GM23338 (cell line): ENCODE measurements around the gene NLRC5.

Experiments used
- CREB1 ChIP-seq: fragments of 250-450 bp; sonication (Bioruptor Pico); IDR thresholded peaks from 2 replicates; pipeline ENCODE4 v1.5.0; 2020; ENCODE audit warnings: low read depth, mild to moderate bottlenecking, moderate library complexity
- CTCF ChIP-seq, 2 experiments: fragments of 200-600 bp in 1 of 2; sonication (generic) in 1 of 2; conservative IDR thresholded peaks; 2 replicates each; pipeline versions ENCODE4 v1.5.1 to v1.6.1; 2016 to 2017; ENCODE audit warnings: antibody characterized with exemption in 2 of 2, low read depth in 2 of 2, mild to moderate bottlenecking in 2 of 2, moderate library complexity in 1 of 2
- ETS1 ChIP-seq: IDR thresholded peaks from 2 replicates; pipeline ENCODE4 v1.6.1; 2016; ENCODE audit warnings: antibody characterized with exemption
- EZH2 ChIP-seq: fragments of 200-600 bp; sonication (generic); IDR thresholded peaks from one replicate; pipeline ENCODE4 v1.8.0; 2017; ENCODE audit warnings: antibody characterized with exemption, mild to moderate bottlenecking, low read depth; ENCODE audit not compliant: unreplicated experiment
- EZH2phosphoT487 ChIP-seq: fragments of 200-600 bp; sonication (generic); IDR thresholded peaks from one replicate; pipeline ENCODE4 v1.8.1; 2018; ENCODE audit warnings: antibody characterized with exemption; ENCODE audit not compliant: unreplicated experiment
- JUNB ChIP-seq: IDR thresholded peaks from one replicate; pipeline ENCODE4 v1.6.1; 2016; ENCODE audit warnings: antibody characterized with exemption; ENCODE audit not compliant: unreplicated experiment
- NANOG ChIP-seq: IDR thresholded peaks from 2 replicates; pipeline ENCODE4 v1.6.1; 2016; ENCODE audit warnings: antibody characterized with exemption, borderline replicate concordance
- POLR2AphosphoS5 ChIP-seq: IDR thresholded peaks from 2 replicates; pipeline ENCODE4 v1.6.1; 2016; ENCODE audit warnings: antibody characterized with exemption, low read depth
- STAT1 ChIP-seq: IDR thresholded peaks from one replicate; pipeline ENCODE4 v1.6.1; 2016; ENCODE audit warnings: antibody characterized with exemption; ENCODE audit not compliant: unreplicated experiment
- ZNF114 ChIP-seq: fragments of 250-450 bp; sonication (Bioruptor Pico); IDR thresholded peaks from 2 replicates; pipeline ENCODE4 v1.5.0; 2020; ENCODE audit warnings: mild to moderate bottlenecking, moderate library complexity
- ZNF331 ChIP-seq: fragments of 250-450 bp; sonication (Bioruptor Pico); IDR thresholded peaks from 2 replicates; pipeline ENCODE4 v1.5.0; 2020; ENCODE audit warnings: low read depth, mild to moderate bottlenecking, moderate library complexity
- TF ChIP-seq, protein P1 (sequence below): IDR thresholded peaks from one replicate; pipeline ENCODE4 v1.6.1; 2018; ENCODE audit warnings: antibody characterized with exemption; ENCODE audit not compliant: unreplicated experiment
- TF ChIP-seq, protein P2 (sequence below): fragments of 250-450 bp; sonication (Bioruptor Pico); IDR thresholded peaks from 2 replicates; pipeline ENCODE4 v1.5.0; 2020; ENCODE audit warnings: mild to moderate bottlenecking, moderate library complexity

DNA sequence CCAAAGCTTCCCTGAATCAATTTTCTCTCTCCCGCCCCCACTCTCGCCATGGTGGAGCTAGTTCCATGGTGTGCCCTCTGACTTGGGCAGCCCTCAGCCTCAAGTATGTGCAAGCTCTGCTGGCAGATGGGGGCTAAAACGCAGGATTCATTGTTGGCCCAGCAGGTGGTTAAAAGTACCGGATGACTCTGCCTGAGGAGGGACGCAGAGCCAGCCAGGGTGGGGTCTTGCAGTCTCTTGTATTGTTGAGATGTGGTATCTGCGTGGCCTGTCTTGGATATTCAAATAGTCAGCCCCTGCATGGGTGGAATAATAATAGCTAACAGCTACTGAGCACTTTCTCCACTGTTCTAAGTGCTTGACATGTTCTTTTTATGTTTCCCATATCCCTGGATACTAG is 66.3 kb downstream of the NLRC5 start:
- TF ChIP-seq POLR2AphosphoS5, result no peak
- TF ChIP-seq CTCF (conservative IDR thresholded peaks at IDR 0.05; ENCODE audit: low read depth in 2 of 2), result no peak
- TF ChIP-seq, protein P1, sequence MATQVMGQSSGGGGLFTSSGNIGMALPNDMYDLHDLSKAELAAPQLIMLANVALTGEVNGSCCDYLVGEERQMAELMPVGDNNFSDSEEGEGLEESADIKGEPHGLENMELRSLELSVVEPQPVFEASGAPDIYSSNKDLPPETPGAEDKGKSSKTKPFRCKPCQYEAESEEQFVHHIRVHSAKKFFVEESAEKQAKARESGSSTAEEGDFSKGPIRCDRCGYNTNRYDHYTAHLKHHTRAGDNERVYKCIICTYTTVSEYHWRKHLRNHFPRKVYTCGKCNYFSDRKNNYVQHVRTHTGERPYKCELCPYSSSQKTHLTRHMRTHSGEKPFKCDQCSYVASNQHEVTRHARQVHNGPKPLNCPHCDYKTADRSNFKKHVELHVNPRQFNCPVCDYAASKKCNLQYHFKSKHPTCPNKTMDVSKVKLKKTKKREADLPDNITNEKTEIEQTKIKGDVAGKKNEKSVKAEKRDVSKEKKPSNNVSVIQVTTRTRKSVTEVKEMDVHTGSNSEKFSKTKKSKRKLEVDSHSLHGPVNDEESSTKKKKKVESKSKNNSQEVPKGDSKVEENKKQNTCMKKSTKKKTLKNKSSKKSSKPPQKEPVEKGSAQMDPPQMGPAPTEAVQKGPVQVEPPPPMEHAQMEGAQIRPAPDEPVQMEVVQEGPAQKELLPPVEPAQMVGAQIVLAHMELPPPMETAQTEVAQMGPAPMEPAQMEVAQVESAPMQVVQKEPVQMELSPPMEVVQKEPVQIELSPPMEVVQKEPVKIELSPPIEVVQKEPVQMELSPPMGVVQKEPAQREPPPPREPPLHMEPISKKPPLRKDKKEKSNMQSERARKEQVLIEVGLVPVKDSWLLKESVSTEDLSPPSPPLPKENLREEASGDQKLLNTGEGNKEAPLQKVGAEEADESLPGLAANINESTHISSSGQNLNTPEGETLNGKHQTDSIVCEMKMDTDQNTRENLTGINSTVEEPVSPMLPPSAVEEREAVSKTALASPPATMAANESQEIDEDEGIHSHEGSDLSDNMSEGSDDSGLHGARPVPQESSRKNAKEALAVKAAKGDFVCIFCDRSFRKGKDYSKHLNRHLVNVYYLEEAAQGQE, result no peak
- no peak for TF ChIP-seq EZH2
- no peak for TF ChIP-seq EZH2phosphoT487
- no peak for TF ChIP-seq CREB1 (CRISPR knock-in tag)
- no peak for TF ChIP-seq ETS1
- TF ChIP-seq ZNF114 (CRISPR knock-in tag), result no peak
- no peak for TF ChIP-seq STAT1
- no peak for TF ChIP-seq JUNB
- TF ChIP-seq, protein P2, sequence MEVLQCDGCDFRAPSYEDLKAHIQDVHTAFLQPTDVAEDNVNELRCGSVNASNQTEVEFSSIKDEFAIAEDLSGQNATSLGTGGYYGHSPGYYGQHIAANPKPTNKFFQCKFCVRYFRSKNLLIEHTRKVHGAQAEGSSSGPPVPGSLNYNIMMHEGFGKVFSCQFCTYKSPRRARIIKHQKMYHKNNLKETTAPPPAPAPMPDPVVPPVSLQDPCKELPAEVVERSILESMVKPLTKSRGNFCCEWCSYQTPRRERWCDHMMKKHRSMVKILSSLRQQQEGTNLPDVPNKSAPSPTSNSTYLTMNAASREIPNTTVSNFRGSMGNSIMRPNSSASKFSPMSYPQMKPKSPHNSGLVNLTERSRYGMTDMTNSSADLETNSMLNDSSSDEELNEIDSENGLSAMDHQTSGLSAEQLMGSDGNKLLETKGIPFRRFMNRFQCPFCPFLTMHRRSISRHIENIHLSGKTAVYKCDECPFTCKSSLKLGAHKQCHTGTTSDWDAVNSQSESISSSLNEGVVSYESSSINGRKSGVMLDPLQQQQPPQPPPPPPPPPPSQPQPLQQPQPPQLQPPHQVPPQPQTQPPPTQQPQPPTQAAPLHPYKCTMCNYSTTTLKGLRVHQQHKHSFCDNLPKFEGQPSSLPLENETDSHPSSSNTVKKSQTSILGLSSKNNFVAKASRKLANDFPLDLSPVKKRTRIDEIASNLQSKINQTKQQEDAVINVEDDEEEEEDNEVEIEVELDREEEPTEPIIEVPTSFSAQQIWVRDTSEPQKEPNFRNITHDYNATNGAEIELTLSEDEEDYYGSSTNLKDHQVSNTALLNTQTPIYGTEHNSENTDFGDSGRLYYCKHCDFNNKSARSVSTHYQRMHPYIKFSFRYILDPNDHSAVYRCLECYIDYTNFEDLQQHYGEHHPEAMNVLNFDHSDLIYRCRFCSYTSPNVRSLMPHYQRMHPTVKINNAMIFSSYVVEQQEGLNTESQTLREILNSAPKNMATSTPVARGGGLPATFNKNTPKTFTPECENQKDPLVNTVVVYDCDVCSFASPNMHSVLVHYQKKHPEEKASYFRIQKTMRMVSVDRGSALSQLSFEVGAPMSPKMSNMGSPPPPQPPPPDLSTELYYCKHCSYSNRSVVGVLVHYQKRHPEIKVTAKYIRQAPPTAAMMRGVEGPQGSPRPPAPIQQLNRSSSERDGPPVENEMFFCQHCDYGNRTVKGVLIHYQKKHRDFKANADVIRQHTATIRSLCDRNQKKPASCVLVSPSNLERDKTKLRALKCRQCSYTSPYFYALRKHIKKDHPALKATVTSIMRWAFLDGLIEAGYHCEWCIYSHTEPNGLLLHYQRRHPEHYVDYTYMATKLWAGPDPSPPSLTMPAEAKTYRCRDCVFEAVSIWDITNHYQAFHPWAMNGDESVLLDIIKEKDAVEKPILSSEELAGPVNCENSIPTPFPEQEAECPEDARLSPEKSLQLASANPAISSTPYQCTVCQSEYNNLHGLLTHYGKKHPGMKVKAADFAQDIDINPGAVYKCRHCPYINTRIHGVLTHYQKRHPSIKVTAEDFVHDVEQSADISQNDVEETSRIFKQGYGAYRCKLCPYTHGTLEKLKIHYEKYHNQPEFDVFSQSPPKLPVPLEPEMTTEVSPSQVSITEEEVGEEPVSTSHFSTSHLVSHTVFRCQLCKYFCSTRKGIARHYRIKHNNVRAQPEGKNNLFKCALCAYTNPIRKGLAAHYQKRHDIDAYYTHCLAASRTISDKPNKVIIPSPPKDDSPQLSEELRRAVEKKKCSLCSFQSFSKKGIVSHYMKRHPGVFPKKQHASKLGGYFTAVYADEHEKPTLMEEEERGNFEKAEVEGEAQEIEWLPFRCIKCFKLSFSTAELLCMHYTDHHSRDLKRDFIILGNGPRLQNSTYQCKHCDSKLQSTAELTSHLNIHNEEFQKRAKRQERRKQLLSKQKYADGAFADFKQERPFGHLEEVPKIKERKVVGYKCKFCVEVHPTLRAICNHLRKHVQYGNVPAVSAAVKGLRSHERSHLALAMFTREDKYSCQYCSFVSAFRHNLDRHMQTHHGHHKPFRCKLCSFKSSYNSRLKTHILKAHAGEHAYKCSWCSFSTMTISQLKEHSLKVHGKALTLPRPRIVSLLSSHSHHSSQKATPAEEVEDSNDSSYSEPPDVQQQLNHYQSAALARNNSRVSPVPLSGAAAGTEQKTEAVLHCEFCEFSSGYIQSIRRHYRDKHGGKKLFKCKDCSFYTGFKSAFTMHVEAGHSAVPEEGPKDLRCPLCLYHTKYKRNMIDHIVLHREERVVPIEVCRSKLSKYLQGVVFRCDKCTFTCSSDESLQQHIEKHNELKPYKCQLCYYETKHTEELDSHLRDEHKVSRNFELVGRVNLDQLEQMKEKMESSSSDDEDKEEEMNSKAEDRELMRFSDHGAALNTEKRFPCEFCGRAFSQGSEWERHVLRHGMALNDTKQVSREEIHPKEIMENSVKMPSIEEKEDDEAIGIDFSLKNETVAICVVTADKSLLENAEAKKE (CRISPR knock-in tag), result no peak
- TF ChIP-seq NANOG, result no peak
- TF ChIP-seq ZNF331 (CRISPR knock-in tag), result no peak
